Naive thymus-derived CD8-positive, alpha-beta T cell (primary cell): Measurements from ENCODE around the gene WNT8B. TPM values are rescaled to one million over a fixed set of nuclear protein-coding genes. Genes with fewer than 3 reads are reported as not detected.

Experiments
- ATAC-seq, 2 donors: fragments of 150-1000 bp; cut with Tn5 transposase in 1 of 2; sonication (Bioruptor Pico), chemical (Tn5 transposase) in 1 of 2; 1 replicate in 1 of 2; 2 replicates in 1 of 2; pipeline ENCODE4 v1.10.0; 2021; ENCODE audit warnings: mild to moderate bottlenecking in 2 of 2, moderate library complexity in 2 of 2
- POLR2A ChIA-PET: fragments of 350-600 bp; sonication (Branson Sonifier 250); formaldehyde crosslinking; loops from one replicate; lab custom pipeline; 2021; ENCODE audit warnings: antibody characterized with exemption; lab: Charles Lee
- DNase-seq, 10 donors: peaks; one replicate each; pipeline versions ENCODE4 v3.0.0 to v3.0.0-alpha.2; 2020 to 2022
- H3K27ac Mint-ChIP-seq, 10 donors: one replicate each; pipeline ENCODE4 v1.8.0; 2020 to 2022; ENCODE audit warnings: mild to moderate bottlenecking in 10 of 10, mixed read lengths in 10 of 10, moderate library complexity in 4 of 10, inconsistent platforms in 1 of 10
- H3K27me3 Mint-ChIP-seq, 5 donors: one replicate each; pipeline ENCODE4 v1.8.0; 2021 to 2022; ENCODE audit warnings: mixed read lengths in 5 of 5
- H3K36me3 Mint-ChIP-seq, 3 donors: one replicate each; pipeline ENCODE4 v1.8.0; 2020 to 2022; ENCODE audit warnings: mixed read lengths in 3 of 3, mild to moderate bottlenecking in 2 of 3, inconsistent platforms in 1 of 3
- H3K4me1 Mint-ChIP-seq, 4 donors: one replicate each; pipeline ENCODE4 v1.8.0; 2021 to 2022; ENCODE audit warnings: mixed read lengths in 4 of 4
- H3K4me3 Mint-ChIP-seq, 10 donors: one replicate each; pipeline ENCODE4 v1.8.0; 2020 to 2022; ENCODE audit warnings: mild to moderate bottlenecking in 10 of 10, mixed read lengths in 10 of 10, moderate library complexity in 6 of 10, inconsistent platforms in 1 of 10
- H3K9me3 Mint-ChIP-seq, 9 donors: one replicate each; pipeline ENCODE4 v1.8.0; 2020 to 2022; ENCODE audit warnings: mixed read lengths in 9 of 9, mild to moderate bottlenecking in 3 of 9, inconsistent platforms in 1 of 9, moderate library complexity in 1 of 9
- polyA plus RNA-seq, 3 donors: library from polyadenylated mRNA; unstranded; fragments of 300-500 nt; fragmentation: Illumina TruSeq; gene quantifications; one replicate each; pipeline ENCODE4 v1.2.3, GENCODE V29; 2021
- total RNA-seq, 8 experiments: library from RNA in 2 of 8; stranded (reverse) in 2 of 8; gene quantifications; one replicate each; pipeline ENCODE4 v1.2.3 and lab custom pipeline; 2021 to 2026

WNT8B gene
- total and polyA plus RNA-seq, 5 experiments from 2014 or later = 0.14 to 1.1 (median 0.24) TPM; not detected in 2

DNA sequence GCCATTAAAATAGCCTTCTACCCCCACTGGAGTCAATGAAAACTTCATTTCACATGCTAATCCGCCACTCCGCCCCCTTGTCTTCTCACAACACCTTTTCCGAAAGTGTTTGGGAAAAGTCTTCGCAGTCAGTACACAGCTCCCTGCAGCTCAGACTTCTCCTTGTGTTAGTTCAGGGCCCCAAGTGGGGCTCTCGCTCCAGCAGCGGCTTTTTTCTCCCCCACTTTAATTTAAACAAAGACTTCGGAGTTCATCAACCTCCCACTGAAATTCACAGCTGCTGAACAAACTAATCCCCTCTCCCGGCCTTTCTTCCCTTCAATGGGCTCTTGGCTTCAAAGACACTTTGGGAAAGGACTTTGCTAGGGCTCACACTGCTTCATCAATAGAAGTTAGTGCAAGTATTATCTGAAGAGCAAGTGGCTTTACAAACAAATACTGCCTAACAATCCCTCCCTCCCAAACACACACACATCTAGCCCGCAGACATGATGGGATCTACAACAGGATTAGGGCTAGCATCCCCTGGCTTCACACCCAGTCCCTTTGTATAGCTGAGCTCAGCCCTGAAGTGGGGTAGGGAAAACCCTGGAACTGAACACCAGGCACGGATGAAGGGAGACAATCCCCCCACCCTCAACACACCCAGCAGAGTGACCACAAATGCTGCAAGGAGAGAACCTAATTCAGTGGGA is 23.1 kb downstream of the WNT8B start:
- no peak overlapping the region for H3K27ac Mint-ChIP-seq
- POLR2A ChIA-PET = no interaction called here

GRCh38 chr10:100487529-100487928 is 24.7 kb downstream of the WNT8B start:
- ATAC-seq (no peak), DNase-seq (no peak)
- H3K4me1 Mint-ChIP-seq = peaks cover 4 to 15% (median 10%) of the 10 kb centered on the region in 4 donors
- H3K27me3 Mint-ChIP-seq = no peaks in the 10 kb centered on the region
- no peaks in the 10 kb centered on the region for H3K9me3 Mint-ChIP-seq
- no peak overlapping the region for H3K27ac Mint-ChIP-seq
- POLR2A ChIA-PET = no interaction called here
- no peak overlapping the region for H3K4me3 Mint-ChIP-seq
- H3K36me3 Mint-ChIP-seq = peaks cover 5 to 58% (median 22%) of the 10 kb centered on the region in 3 donors

More for the DNA sequence above, 23.1 kb downstream of the WNT8B start:
- ATAC-seq (no peak), DNase-seq (no peak)
- H3K27me3 Mint-ChIP-seq = peaks cover 3 to 9% (median 3%) of the 10 kb centered on the region in 5 donors
- H3K4me1 Mint-ChIP-seq = peaks cover 11 to 26% (median 16%) of the 10 kb centered on the region in 4 donors
- peaks cover 5 to 44% (median 20%) of the 10 kb centered on the region in 3 donors for H3K36me3 Mint-ChIP-seq
- H3K4me3 Mint-ChIP-seq = no peak overlapping the region
- H3K9me3 Mint-ChIP-seq = no peaks in the 10 kb centered on the region

- DNase-seq (no peak), ATAC-seq (no peak)
- Mint-ChIP-seq H3K36me3 (peaks cover 5 to 76% (median 34%) of the 10 kb centered on the region in 3 donors), H3K4me1 (peaks cover 0 to 4% (median 2%) of the 10 kb centered on the region in 4 donors), H3K27ac (peak overlapping the region in 3 of 10 donors; percentile 5 to 63 (median 30)), H3K9me3 (no peaks in the 10 kb centered on the region), H3K27me3 (no peaks in the 10 kb centered on the region), H3K4me3 (no peak overlapping the region)
- POLR2A ChIA-PET = no interaction called here
These were observed 26.6 kb downstream of the WNT8B start for GRCh38 chr10:100489396-100489795.

GRCh38 chr10:100490531-100490930 is 27.7 kb downstream of the WNT8B start:
- H3K9me3 Mint-ChIP-seq = no peaks in the 10 kb centered on the region
- H3K4me3 Mint-ChIP-seq = no peak overlapping the region
- peaks cover 5 to 86% (median 34%) of the 10 kb centered on the region in 3 donors for H3K36me3 Mint-ChIP-seq
- POLR2A ChIA-PET = no interaction called here
- H3K27me3 Mint-ChIP-seq = no peaks in the 10 kb centered on the region
- H3K4me1 Mint-ChIP-seq = peaks cover 0 to 5% (median 2%) of the 10 kb centered on the region in 4 donors
- no peak overlapping the region for H3K27ac Mint-ChIP-seq
- no peak for DNase-seq
- no peak for ATAC-seq

- ATAC-seq = no peak
- Mint-ChIP-seq H3K27me3 (no peaks in the 10 kb centered on the region), H3K9me3 (no peaks in the 10 kb centered on the region), H3K27ac (peak overlapping the region in 2 of 10 donors; percentile 10 to 56), H3K4me1 (peaks cover 4 to 19% (median 14%) of the 10 kb centered on the region in 4 donors), H3K36me3 (peaks cover 6 to 91% (median 49%) of the 10 kb centered on the region in 3 donors), H3K4me3 (no peak overlapping the region)
- POLR2A ChIA-PET = interaction anchor here (0.7 to 1.1 kb wide), 3 partner anchors 12 to 22 kb away, joined by 3 read pairs; no protein-coding TSS in a partner anchor
- no peak for DNase-seq
These were observed 33.8 kb downstream of the WNT8B start for GRCh38 chr10:100496567-100496966.

- H3K4me3 Mint-ChIP-seq = no peak overlapping the region
- H3K27me3 Mint-ChIP-seq = no peaks in the 10 kb centered on the region
- no peak for DNase-seq
These were observed 35.2 kb downstream of the WNT8B start for GRCh38 chr10:100498059-100498458.

DNA sequence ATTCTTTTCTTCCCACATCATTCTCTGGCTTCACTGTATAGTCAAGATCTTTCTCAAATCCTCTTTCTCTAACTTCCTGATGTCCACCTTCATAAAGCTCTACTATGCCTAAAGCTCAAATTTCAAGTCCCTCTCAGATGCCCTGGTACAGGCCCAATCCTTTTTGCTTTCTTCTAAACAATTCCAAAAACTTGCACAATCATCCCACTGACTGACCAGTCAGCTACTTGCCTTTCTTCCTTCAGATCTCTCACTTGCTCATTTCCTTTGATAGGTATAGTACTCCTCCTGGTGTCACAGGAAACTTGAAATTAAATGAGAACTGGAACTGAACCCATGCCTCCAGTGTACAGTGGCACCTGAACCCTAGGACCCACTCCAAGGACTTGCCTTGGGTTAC is 38.6 kb downstream of the WNT8B start:
- H3K4me3 Mint-ChIP-seq = no peak overlapping the region
- no peak for DNase-seq
- H3K9me3 Mint-ChIP-seq = no peaks in the 10 kb centered on the region
- H3K27me3 Mint-ChIP-seq = no peaks in the 10 kb centered on the region
- peak overlapping the region in 2 of 10 donors; percentile 1 to 44 for H3K27ac Mint-ChIP-seq
- H3K4me1 Mint-ChIP-seq = peaks cover 10 to 43% (median 29%) of the 10 kb centered on the region in 4 donors
- peaks cover 6 to 87% (median 45%) of the 10 kb centered on the region in 3 donors for H3K36me3 Mint-ChIP-seq
- no peak for ATAC-seq
- POLR2A ChIA-PET = no interaction called here

More at GRCh38 chr10:100498059-100498458, 35.2 kb downstream of the WNT8B start:
- POLR2A ChIA-PET = no interaction called here
- Mint-ChIP-seq H3K4me1 (peaks cover 4 to 25% (median 18%) of the 10 kb centered on the region in 4 donors), H3K9me3 (no peaks in the 10 kb centered on the region), H3K36me3 (peaks cover 6 to 94% (median 47%) of the 10 kb centered on the region in 3 donors), H3K27ac (peak overlapping the region in 1 of 10 donors; percentile 54)
- no peak for ATAC-seq

DNA sequence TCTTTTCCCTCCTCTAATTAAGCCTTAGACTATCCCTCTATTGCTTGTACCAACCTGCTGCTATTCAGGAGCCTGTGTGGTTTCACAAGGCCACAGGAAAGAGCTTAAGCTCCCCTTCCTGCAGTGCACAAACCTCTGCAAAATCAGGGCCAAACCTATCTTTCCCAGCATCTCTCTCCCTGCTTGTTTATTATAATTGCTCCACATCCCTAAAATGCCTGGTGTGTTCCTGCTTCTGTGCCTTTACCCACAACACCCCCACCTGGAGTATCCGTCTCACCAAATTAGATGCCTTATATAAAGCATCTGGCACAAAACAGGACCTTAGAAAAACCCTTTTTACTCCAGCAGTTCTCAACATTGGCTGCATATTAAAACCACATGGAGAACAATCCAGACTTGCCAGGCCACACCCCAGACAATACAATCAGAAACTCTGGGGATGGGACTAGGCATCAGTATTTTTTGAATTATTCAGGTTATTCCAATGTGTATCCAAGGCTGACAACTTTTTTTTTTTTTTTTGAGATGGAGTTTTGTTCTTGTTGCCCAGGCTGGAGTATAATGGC is 40.2 kb downstream of the WNT8B start:
- H3K36me3 Mint-ChIP-seq = peaks cover 6 to 78% (median 41%) of the 10 kb centered on the region in 3 donors
- DNase-seq (no peak), ATAC-seq (no peak)
- no peaks in the 10 kb centered on the region for H3K27me3 Mint-ChIP-seq
- POLR2A ChIA-PET = no interaction called here
- no peak overlapping the region for H3K4me3 Mint-ChIP-seq
- H3K9me3 Mint-ChIP-seq = no peaks in the 10 kb centered on the region
- H3K4me1 Mint-ChIP-seq = peaks cover 25 to 58% (median 39%) of the 10 kb centered on the region in 4 donors
- H3K27ac Mint-ChIP-seq = peak overlapping the region in 2 of 10 donors; percentile 46 to 75

DNA sequence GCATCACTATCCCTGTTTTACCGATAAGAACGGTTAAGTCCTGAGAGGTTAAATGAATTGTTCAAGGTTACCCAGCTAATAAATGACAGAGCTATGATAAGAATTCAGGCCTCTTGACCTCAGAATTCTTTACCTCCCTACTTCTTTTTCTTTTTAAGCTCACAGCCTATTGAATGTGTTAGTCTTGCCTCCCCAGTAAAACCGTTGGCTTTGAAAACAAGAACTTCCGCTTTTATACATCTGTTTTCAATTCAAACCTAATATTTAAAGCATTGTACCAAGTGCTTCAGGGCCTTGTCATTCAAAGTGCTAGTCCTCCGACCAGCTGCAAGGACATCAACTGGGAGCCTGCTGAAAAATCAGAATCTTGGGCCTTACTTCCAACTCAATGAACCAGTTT is 41.3 kb downstream of the WNT8B start:
- DNase-seq = no peak
- Mint-ChIP-seq H3K9me3 (no peaks in the 10 kb centered on the region), H3K4me3 (no peak overlapping the region), H3K27ac (peak overlapping the region in 2 of 10 donors; percentile 17 to 48), H3K4me1 (peaks cover 28 to 59% (median 43%) of the 10 kb centered on the region in 4 donors), H3K36me3 (peaks cover 3 to 69% (median 39%) of the 10 kb centered on the region in 3 donors), H3K27me3 (no peaks in the 10 kb centered on the region)
- POLR2A ChIA-PET = no interaction called here
- no peak for ATAC-seq

DNA sequence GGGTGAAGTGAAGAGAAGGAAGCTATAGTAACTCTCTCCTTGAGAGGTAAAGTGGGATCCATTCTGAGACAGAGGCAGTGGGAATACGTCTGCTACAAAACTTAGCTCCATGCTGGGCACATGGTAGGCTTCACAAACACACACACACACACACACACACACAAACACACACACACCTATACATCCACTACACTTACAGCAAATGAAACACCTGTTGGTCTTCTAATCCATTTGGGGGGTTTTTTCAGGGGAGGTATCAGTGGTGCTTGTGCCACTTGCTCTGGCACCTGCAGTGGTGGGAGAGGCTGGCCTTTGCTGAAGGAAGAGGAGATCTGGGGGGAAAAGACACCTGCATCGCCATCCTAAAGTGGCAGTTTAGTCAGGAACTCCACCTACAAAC is 42.4 kb downstream of the WNT8B start:
- Mint-ChIP-seq H3K27ac (peak overlapping the region in 4 of 10 donors; percentile 9 to 62 (median 37)), H3K4me1 (peaks cover 30 to 62% (median 52%) of the 10 kb centered on the region in 4 donors), H3K36me3 (peaks cover 0 to 58% (median 36%) of the 10 kb centered on the region in 3 donors), H3K27me3 (no peaks in the 10 kb centered on the region), H3K9me3 (no peaks in the 10 kb centered on the region), H3K4me3 (no peak overlapping the region)
- ATAC-seq = no peak
- no peak for DNase-seq
- POLR2A ChIA-PET = interaction anchor here (0.7 kb wide), 1 partner anchor 30 kb away, joined by 3 read pairs; the partner anchor contains the start of gene HIF1AN

GRCh38 chr10:100506596-100507356 is 44.0 kb downstream of the WNT8B start:
- no peak for ATAC-seq
- Mint-ChIP-seq H3K4me1 (peaks cover 39 to 78% (median 68%) of the 10 kb centered on the region in 4 donors), H3K27me3 (no peaks in the 10 kb centered on the region), H3K36me3 (peaks cover 0 to 43% (median 24%) of the 10 kb centered on the region in 3 donors), H3K27ac (peak overlapping the region; percentile 28 to 100 (median 76)), H3K4me3 (peak overlapping the region in 9 of 10 donors; percentile 10 to 64 (median 50)), H3K9me3 (no peaks in the 10 kb centered on the region)
- DNase-seq = no peak
- POLR2A ChIA-PET = no interaction called here

DNA sequence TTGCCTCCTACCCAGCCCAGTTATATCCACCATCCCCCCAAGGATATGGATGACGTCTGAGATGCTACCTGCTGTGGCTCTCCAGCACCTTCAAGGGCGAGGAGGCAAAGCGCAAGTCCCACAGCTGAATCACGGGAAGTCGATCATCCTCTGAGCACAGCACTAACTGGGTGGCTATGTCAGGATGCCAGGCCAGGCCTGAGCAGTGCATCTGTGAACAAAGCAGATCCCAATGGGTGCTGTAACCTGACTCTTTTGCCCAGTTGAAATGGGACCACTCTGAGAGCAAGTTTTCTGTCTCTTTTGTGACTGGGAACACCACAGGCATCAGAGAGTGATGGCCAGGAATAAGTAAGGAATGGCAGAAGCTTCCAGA is 44.5 kb downstream of the WNT8B start:
- peak in 1 of 10 donors; percentile 25 for DNase-seq
- POLR2A ChIA-PET = interaction anchor here (1.3 to 1.8 kb wide), 2 partner anchors 28 to 73 kb away, joined by 3 to 6 read pairs; partner anchors contain the start of gene HIF1AN
- peaks cover 0 to 37% (median 23%) of the 10 kb centered on the region in 3 donors for H3K36me3 Mint-ChIP-seq

More for the DNA sequence above, 44.5 kb downstream of the WNT8B start:
- ATAC-seq = no peak
- peak overlapping the region in 9 of 10 donors; percentile 2 to 64 (median 50) for H3K4me3 Mint-ChIP-seq
- peaks cover 42 to 84% (median 74%) of the 10 kb centered on the region in 4 donors for H3K4me1 Mint-ChIP-seq
- no peaks in the 10 kb centered on the region for H3K27me3 Mint-ChIP-seq
- H3K27ac Mint-ChIP-seq = peak overlapping the region in 9 of 10 donors; percentile 49 to 100 (median 82)
- H3K9me3 Mint-ChIP-seq = no peaks in the 10 kb centered on the region
